GM10847 (cell line): ENCODE results near the gene GZF1.
A peak's percentile ranks its signal among the peaks of the same experiment; 100 is the strongest.

Experiments
- POLR2A ChIP-seq: IDR thresholded peaks from 2 replicates; pipeline ENCODE4 v1.6.1; 2011; ENCODE audit not compliant: insufficient read length; ENCODE audit errors: extremely low read depth

GZF1 gene

GRCh38 chr20:23336476-23336875 lies 25.5 kb upstream of the GZF1 start:
- TF ChIP-seq POLR2A, result no peak

- TF ChIP-seq POLR2A, result no peak
Observed at GRCh38 chr20:23337312-23337711, 24.7 kb upstream of the GZF1 start.

DNA sequence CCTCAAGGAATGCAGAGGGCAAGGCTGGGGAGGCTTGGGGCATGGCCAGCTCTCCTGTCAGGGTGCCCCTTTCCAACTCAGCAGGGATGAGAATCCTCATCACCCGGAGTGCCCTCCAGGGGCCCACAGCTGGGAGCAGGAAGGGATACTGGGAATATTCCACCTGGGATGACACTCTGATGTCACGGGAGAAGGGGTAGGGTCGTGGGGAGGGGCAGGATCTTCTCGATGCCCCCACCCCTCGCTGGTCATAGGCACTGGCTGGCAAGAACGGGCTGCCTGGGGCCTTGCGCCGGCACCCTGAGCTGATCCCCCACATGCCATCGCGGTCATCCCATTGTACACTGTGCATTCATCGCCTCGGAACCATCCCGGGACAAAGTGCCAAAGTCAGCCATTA lies 22.0 kb upstream of the GZF1 start:
- TF ChIP-seq POLR2A, result no peak

DNA sequence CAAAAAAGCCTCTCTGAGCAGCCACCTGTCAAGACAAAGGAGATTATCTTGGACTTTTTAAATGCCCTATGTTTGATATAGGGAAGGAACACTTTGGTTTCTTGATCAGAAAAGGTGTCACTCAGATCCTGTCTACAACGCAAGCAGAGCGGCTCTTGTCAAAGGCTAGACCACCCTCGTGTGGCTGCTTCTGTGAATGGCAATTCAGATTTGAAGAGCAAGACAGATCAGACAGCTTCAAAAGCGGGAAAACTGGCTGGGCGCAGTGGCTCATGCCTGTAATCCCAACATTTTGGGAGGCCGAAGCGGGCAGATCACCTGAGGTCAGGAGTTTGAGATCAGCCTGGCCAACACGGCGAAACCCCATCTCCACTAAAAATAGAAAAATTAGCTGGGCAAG lies 21.5 kb upstream of the GZF1 start:
- TF ChIP-seq POLR2A, result no peak

DNA sequence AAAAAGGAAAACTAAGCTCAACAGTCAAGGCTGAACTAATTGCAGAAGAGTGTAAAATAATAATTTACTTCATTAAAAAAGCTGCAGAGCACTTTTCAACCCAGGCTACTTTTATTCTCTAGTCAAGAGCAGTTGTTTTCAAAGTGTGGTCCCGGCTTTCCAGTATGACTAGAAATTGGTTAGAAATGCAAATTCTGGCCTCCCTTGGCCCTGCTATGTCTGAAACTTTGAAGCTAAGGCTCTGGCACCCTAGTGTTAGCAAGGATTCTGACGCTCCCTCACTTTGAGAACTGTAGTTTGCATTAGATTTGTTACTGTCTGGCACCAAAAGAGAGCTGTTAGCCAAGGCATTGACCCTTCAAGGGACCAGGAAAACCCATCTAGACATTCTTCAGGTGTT lies 20.9 kb upstream of the GZF1 start:
- no peak for TF ChIP-seq POLR2A

- TF ChIP-seq POLR2A, result no peak
Observed at GRCh38 chr20:23343590-23343989, 18.4 kb upstream of the GZF1 start.

GRCh38 chr20:23344336-23344735 lies 17.6 kb upstream of the GZF1 start:
- no peak for TF ChIP-seq POLR2A

GRCh38 chr20:23346002-23346401 lies 16.0 kb upstream of the GZF1 start:
- no peak for TF ChIP-seq POLR2A

GRCh38 chr20:23347791-23348190 lies 14.2 kb upstream of the GZF1 start:
- no peak for TF ChIP-seq POLR2A

DNA sequence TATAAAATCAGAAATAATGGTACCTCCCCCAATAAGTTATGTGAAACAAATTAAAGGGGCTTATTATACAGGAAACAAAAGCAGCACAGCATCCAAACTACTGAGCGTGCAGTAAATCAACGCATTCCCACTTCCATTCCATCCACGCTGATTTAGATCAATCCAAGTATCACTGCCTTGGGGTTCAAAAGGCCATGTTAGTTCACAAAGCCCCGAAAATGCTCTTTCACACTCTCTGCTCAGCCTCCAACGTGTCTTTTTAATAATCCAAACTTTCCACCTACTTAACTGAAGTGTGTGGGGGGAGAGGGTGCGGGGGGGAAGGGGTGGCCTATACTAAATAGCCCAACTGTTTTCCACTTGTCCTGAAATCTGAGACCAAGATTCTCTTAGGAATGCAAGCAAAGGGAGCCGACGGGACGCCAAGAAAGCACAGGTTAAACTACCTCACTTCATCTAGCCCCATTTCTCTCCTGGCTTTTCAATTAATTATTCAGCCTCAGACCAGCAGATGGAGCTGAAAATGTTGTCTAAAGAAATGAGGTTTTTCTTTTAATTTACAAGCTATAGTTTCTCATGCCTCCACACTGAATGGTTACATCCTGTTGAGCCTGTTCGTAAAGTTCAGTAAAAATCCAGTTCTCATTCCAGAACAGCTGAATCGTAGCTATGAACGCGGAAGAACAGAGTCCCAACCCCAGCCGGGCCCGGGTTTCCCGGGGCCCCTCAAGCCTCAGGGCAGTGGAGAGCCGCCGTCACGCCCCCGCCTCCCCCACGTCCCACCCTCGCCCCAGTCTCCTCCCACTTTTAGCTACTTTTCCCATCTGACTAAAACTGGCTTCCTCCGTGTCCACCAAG lies 12.4 kb upstream of the GZF1 start:
- TF ChIP-seq POLR2A, result no peak

GRCh38 chr20:23350196-23350903 lies 11.6 kb upstream of the GZF1 start, which contains the start of gene NXT1:
Gene NXT1 (plus strand): TSS chr20:23350791. CDS start chr20:23354042, 3,251 bp downstream.
- TF ChIP-seq POLR2A, result peak; percentile 61

GRCh38 chr20:23350904-23351838 lies 10.8 kb upstream of the GZF1 start:
- no peak for TF ChIP-seq POLR2A

DNA sequence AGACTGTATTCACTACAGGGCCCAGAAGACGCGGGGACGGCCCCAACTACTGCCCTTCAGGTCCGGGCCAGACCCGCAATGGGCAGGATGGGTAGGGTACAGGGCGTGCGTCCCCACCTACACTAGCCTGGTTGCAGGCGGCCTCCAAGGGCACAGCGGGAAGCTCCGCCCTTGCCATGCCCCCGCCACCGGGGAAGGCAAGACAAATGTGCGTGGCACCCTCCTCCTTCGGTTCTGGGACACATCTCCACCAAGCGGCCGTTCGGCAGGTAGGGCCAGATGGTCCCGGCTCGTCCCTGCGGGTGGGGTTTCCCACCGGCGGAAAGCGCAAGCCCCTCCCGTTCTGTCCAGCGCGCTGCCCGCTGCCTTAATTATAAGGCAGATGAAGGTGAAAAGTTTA lies 5.8 kb upstream of the GZF1 start:
- no peak for TF ChIP-seq POLR2A

DNA sequence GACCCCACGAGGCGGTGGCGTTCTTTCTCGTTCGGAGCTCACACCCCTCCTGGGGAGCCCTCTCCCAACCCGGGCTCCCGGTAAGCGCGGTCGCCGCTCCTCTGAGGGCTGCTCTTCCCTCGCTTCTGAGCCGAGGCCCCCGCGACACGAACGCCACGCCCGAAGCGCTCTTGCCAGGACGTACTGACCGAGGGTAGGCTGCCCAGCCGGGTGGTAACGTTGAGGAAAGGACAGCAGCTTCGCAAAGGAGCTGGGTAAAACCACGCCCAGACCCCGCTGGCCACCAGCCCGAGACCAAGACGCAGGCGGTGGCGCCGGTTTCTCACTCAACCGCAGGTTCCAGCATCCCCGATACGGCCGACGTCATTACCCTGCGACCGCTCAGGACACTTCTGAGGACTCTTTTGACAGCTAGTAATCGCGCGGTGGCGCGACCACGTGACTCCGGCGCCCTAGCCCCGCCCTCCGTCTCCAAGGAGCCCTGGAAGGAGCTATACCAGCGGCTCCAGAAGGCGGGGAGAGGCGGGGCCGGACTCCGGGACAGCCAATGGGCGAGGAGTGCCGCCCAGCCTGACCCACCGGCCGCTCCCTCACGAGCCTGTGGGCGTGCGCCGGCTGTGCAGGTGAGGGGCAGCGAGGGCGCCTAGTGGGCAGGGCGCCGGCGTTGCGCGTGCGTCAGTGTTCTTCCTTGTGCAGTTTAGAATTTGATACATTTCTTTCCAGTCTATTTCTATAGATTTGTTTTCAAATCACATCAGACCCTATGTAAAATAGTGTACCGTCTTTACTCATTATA lies 4.0 kb upstream of the GZF1 start:
- peak; percentile 55 for TF ChIP-seq POLR2A

DNA sequence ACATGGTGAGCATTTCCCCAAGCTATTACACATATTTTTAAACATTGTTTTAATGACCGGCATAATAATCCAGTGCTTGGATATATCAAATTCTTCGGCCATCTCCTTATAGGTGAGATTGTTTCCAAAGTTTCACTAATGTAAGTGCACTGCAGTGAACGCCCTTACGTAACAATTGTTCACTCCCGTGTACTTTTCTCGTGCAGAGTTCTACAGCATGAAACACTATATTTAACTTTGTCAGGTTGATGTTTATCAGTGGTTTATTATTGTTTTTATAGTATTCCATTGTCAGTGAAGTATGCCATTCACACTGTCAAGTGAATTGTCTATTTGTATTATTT lies 3.4 kb upstream of the GZF1 start:
- TF ChIP-seq POLR2A, result no peak
